ENCODE measurements around the gene DSC1. TPM values are rescaled to one million over a fixed set of nuclear protein-coding genes. Genes with fewer than 3 reads are reported as not detected.
A peak's percentile ranks its signal among the peaks of the same experiment; 100 is the strongest.

DSC1 gene
- total and polyA plus RNA-seq, 2 of the 13 experiments (the other 11 are each of a cell fraction or from before 2014, with no cell fraction given): not detected

- TF ChIP-seq NONO (IDR thresholded peaks at IDR 0.05): no peak
- peak; percentile 47; the same call in 1 of the 2 replicates for TF ChIP-seq NONO (CRISPR knock-in tag; conservative IDR thresholded peaks at IDR 0.05)
- no peak for TF ChIP-seq ZNF816 (CRISPR knock-in tag; IDR thresholded peaks at IDR 0.05; ENCODE audit: borderline replicate concordance)
- no peak for TF ChIP-seq HDAC2 (CRISPR knock-in tag; IDR thresholded peaks at IDR 0.05)
- no peak for TF ChIP-seq ZFP41 (CRISPR knock-in tag; IDR thresholded peaks at IDR 0.05; ENCODE audit: borderline replicate concordance)
- TF ChIP-seq ZBTB49 (CRISPR knock-in tag; IDR thresholded peaks at IDR 0.05; ENCODE audit: borderline replicate concordance): no peak
- TF ChIP-seq ZMYM2 (CRISPR knock-in tag; IDR thresholded peaks at IDR 0.05): no peak
- TF ChIP-seq NFKB2 (CRISPR knock-in tag; IDR thresholded peaks at IDR 0.05; ENCODE audit: borderline replicate concordance): no peak
- no peak for TF ChIP-seq ZKSCAN8 (CRISPR knock-in tag; IDR thresholded peaks at IDR 0.05; ENCODE audit: borderline replicate concordance)
- TF ChIP-seq ZNF460 (CRISPR knock-in tag; IDR thresholded peaks at IDR 0.05; ENCODE audit: borderline replicate concordance): no peak
- TF ChIP-seq ZZZ3 (CRISPR knock-in tag; IDR thresholded peaks at IDR 0.05; ENCODE audit: borderline replicate concordance): no peak
- TF ChIP-seq CSRNP2 (CRISPR knock-in tag; conservative IDR thresholded peaks at IDR 0.05; ENCODE audit: low read depth): no peak
- no peak for TF ChIP-seq MEIS2 (CRISPR knock-in tag; IDR thresholded peaks at IDR 0.05)
- no peak for TF ChIP-seq ZFP36 (IDR thresholded peaks at IDR 0.05; ENCODE audit: borderline replicate concordance, low read depth, low read length, partially characterized antibody)
- peak; percentile 59; the same call in 1 of the 2 replicates for TF ChIP-seq ZNF841 (CRISPR knock-in tag; IDR thresholded peaks at IDR 0.05; ENCODE audit: borderline replicate concordance)
- no peak for TF ChIP-seq ZBTB39 (CRISPR knock-in tag; IDR thresholded peaks at IDR 0.05)
- TF ChIP-seq SIX4 (CRISPR knock-in tag; IDR thresholded peaks at IDR 0.05): no peak
- TF ChIP-seq POGZ (CRISPR knock-in tag; IDR thresholded peaks at IDR 0.05): no peak
- no peak for TF ChIP-seq ZFAT (CRISPR knock-in tag; conservative IDR thresholded peaks at IDR 0.05)
- no peak for TF ChIP-seq ZMYM3 (CRISPR knock-in tag; IDR thresholded peaks at IDR 0.05)
- no peak for TF ChIP-seq E2F2 (CRISPR knock-in tag; IDR thresholded peaks at IDR 0.05; ENCODE audit: borderline replicate concordance)
- TF ChIP-seq RORA (CRISPR knock-in tag; IDR thresholded peaks at IDR 0.05): no peak
- TF ChIP-seq THYN1 (CRISPR knock-in tag; IDR thresholded peaks at IDR 0.05; ENCODE audit: borderline replicate concordance, low read depth): no peak
These were observed 61.3 kb downstream of the DSC1 start (continued) for GRCh38 chr18:31101183-31102024.

All from HepG2 (cell line).